IPS-20b (cell line): ENCODE measurements around the gene UBXN7.
"Not testable (repeated sequence)": the region's sequence is repeated elsewhere in the genome, so short reads cannot be mapped to it uniquely, and the experiment has no call there.

Experiments
- H3K27ac ChIP-seq: one replicate; pipeline ENCODE4 v1.5.1; 2013; ENCODE audit warnings: low read length
- H3K27me3 ChIP-seq: 2 replicates; pipeline ENCODE4 v1.6.1; 2013; ENCODE audit warnings: mild to moderate bottlenecking, low read length, inconsistent platforms; ENCODE audit not compliant: insufficient read depth
- H3K36me3 ChIP-seq: 2 replicates; pipeline ENCODE4 v1.6.1; 2013; ENCODE audit warnings: low read depth, mild to moderate bottlenecking, inconsistent platforms, low read length, moderate library complexity; ENCODE audit not compliant: insufficient read depth
- H3K4me1 ChIP-seq: 2 replicates; pipeline ENCODE4 v1.6.1; 2013; ENCODE audit warnings: mild to moderate bottlenecking, control low read depth, inconsistent platforms, low read length, moderate library complexity; ENCODE audit not compliant: insufficient read depth
- H3K4me3 ChIP-seq: 2 replicates; pipeline ENCODE4 v1.5.1; 2013; ENCODE audit warnings: mild to moderate bottlenecking, low read length, inconsistent platforms
- H3K9ac ChIP-seq: 2 replicates; pipeline ENCODE4 v1.6.1; 2013; ENCODE audit warnings: low read depth, mild to moderate bottlenecking, inconsistent platforms, low read length, moderate library complexity
- H3K9me3 ChIP-seq: 2 replicates; pipeline ENCODE4 v1.6.1; 2013; ENCODE audit warnings: mild to moderate bottlenecking, low read depth, low read length, inconsistent platforms; ENCODE audit not compliant: insufficient read depth

The UBXN7 gene

GRCh38 chr3:196327405-196327804 is 104.8 kb downstream of the UBXN7 start:
- H3K4me3 ChIP-seq = no peak overlapping the region
- H3K4me1 ChIP-seq = no peaks in the 10 kb centered on the region; the same call in 1 of the 2 replicates
- no peaks in the 10 kb centered on the region for H3K27me3 ChIP-seq
- no peak overlapping the region for H3K27ac ChIP-seq
- no peaks in the 10 kb centered on the region for H3K36me3 ChIP-seq
- no peaks in the 10 kb centered on the region for H3K9me3 ChIP-seq
- no peak overlapping the region for H3K9ac ChIP-seq

- Histone ChIP-seq H3K4me3 (no peak overlapping the region), H3K27me3 (no peaks in the 10 kb centered on the region), H3K9me3 (no peaks in the 10 kb centered on the region), H3K27ac (no peak overlapping the region), H3K9ac (no peak overlapping the region), H3K36me3 (no peaks in the 10 kb centered on the region), H3K4me1 (no peaks in the 10 kb centered on the region; the same call in 1 of the 2 replicates)
Observed at GRCh38 chr3:196326936-196327335, 105.3 kb downstream of the UBXN7 start.

- Histone ChIP-seq H3K9ac (no peak overlapping the region), H3K27ac (no peak overlapping the region), H3K4me1 (no peaks in the 10 kb centered on the region; the same call in 1 of the 2 replicates), H3K9me3 (no peaks in the 10 kb centered on the region), H3K27me3 (no peaks in the 10 kb centered on the region), H3K36me3 (no peaks in the 10 kb centered on the region), H3K4me3 (no peak overlapping the region)
Observed at GRCh38 chr3:196323691-196324090, 108.5 kb downstream of the UBXN7 start.

GRCh38 chr3:196323016-196323415 is 109.2 kb downstream of the UBXN7 start:
- Histone ChIP-seq H3K9me3 (no peaks in the 10 kb centered on the region), H3K36me3 (no peaks in the 10 kb centered on the region), H3K9ac (no peak overlapping the region), H3K4me1 (no peaks in the 10 kb centered on the region; the same call in 1 of the 2 replicates), H3K27ac (no peak overlapping the region), H3K27me3 (no peaks in the 10 kb centered on the region), H3K4me3 (no peak overlapping the region)

GRCh38 chr3:196321162-196321561 is 111.1 kb downstream of the UBXN7 start:
- Histone ChIP-seq H3K36me3 (no peaks in the 10 kb centered on the region), H3K9ac (no peak overlapping the region), H3K27me3 (no peaks in the 10 kb centered on the region), H3K27ac (no peak overlapping the region), H3K4me3 (no peak overlapping the region), H3K9me3 (no peaks in the 10 kb centered on the region), H3K4me1 (no peaks in the 10 kb centered on the region)

DNA sequence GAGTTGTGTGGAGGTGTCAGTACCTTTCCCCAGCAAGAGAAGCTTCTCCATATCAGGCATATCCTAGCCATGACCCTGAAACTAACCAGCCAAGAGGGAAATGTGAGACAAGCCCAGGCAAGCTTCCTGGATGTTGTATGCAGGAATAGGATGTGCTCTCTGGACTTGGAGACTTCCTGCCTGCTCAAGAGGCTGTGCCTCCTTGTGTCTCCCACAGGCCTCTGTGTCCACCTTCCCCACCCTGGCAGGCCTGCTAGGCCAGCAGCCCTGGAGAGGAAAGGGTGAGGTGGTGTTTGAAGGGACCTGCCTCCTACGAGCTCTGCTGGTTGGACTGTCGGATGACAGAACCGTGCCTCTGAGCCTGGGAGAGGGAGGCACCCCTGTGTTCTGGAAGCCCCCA is 112.1 kb downstream of the UBXN7 start:
- no peak overlapping the region for H3K27ac ChIP-seq
- H3K27me3 ChIP-seq = no peaks in the 10 kb centered on the region
- H3K4me1 ChIP-seq = no peaks in the 10 kb centered on the region
- H3K9ac ChIP-seq = no peak overlapping the region
- H3K4me3 ChIP-seq = no peak overlapping the region
- H3K9me3 ChIP-seq = no peaks in the 10 kb centered on the region
- no peaks in the 10 kb centered on the region; the same call in 1 of the 2 replicates for H3K36me3 ChIP-seq

DNA sequence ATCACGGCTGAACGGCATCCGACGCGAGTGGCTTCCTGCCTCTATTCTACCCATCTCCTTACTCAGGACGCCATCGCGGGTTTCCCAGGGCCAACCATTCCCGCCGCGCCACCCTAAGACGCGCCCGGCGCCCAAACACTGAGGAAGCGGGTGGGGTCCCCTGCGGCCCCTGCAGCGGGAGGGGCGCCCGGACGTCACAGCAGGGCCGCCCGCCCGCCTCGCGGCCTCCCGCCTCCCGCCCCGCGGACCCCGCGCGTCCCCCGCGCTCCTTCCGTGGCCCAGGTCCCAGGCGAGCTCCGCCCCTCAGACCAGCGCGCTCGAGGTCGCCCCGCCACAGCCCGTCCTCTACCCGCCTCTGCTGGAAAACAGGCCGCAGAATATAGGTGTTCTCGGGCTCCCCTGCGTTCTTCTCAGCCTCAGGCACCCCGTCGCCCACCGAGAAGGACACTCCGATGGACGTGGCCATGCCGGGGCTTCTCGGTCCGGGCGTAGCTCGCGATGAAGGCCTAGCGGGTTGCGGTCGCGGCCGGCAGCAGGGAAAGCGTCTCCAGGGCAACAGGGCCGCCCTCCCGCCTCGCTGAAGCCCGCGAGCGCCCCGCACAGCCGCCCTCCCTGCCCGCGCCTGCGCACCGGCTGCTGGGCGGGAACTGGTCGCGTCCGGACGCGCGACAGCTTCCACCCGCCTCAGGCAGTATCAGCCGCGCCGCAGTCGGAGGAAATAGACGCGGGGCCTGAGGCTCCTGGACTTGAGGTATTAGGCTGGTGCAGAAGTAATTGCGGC is 114.3 kb downstream of the UBXN7 start, which contains the start of gene DYNLT2B:
TSS of gene DYNLT2B (minus strand) at position 554 of the 781 bp plus-strand sequence. CDS start at position 466, 88 bp downstream.
- peak within 1 kb of the TSS; percentile 73; the same call in 1 of the 2 replicates for H3K9ac ChIP-seq
- H3K27ac ChIP-seq = no peak within 1 kb of the TSS
- peak within 1 kb of the TSS; percentile 89 for H3K4me3 ChIP-seq
- H3K4me1 ChIP-seq = no peaks in the 10 kb centered on the region
- no peaks in the 10 kb centered on the region for H3K27me3 ChIP-seq
- no peaks in the 10 kb centered on the region; the same call in 1 of the 2 replicates for H3K36me3 ChIP-seq
- H3K9me3 ChIP-seq = no peaks in the 10 kb centered on the region

GRCh38 chr3:196316799-196317686 is 115.2 kb downstream of the UBXN7 start:
- H3K9me3 ChIP-seq, H3K36me3 ChIP-seq, H3K27me3 ChIP-seq, H3K27ac ChIP-seq, H3K4me1 ChIP-seq: not testable (repeated sequence)
- Histone ChIP-seq H3K4me3 (peak overlapping the region; percentile 89), H3K9ac (peak overlapping the region; percentile 73; the same call in 1 of the 2 replicates)

- H3K27ac ChIP-seq = no peak overlapping the region
- no peak overlapping the region for H3K4me3 ChIP-seq
- H3K4me1 ChIP-seq = no peaks in the 10 kb centered on the region
- H3K27me3 ChIP-seq = no peaks in the 10 kb centered on the region
- no peaks in the 10 kb centered on the region for H3K9me3 ChIP-seq
- no peaks in the 10 kb centered on the region; the same call in 1 of the 2 replicates for H3K36me3 ChIP-seq
- no peak overlapping the region for H3K9ac ChIP-seq
Observed at GRCh38 chr3:196315821-196316220, 116.4 kb downstream of the UBXN7 start.

GRCh38 chr3:196314597-196314996 is 117.6 kb downstream of the UBXN7 start:
- Histone ChIP-seq H3K4me1 (no peaks in the 10 kb centered on the region), H3K9ac (no peak overlapping the region), H3K4me3 (no peak overlapping the region), H3K9me3 (no peaks in the 10 kb centered on the region), H3K27me3 (no peaks in the 10 kb centered on the region), H3K36me3 (no peaks in the 10 kb centered on the region; the same call in 1 of the 2 replicates), H3K27ac (no peak overlapping the region)

GRCh38 chr3:196314086-196314485 is 118.1 kb downstream of the UBXN7 start:
- not testable (repeated sequence) for H3K27ac ChIP-seq, H3K9ac ChIP-seq, H3K27me3 ChIP-seq, H3K36me3 ChIP-seq, H3K4me1 ChIP-seq, H3K4me3 ChIP-seq, H3K9me3 ChIP-seq
